GM23338 (cell line): ENCODE measurements around the gene MAGI1.

Experiments used
- EZH2 ChIP-seq: fragments of 200-600 bp; sonication (generic); IDR thresholded peaks from one replicate; pipeline ENCODE4 v1.8.0; 2017; ENCODE audit warnings: antibody characterized with exemption, mild to moderate bottlenecking, low read depth; ENCODE audit not compliant: unreplicated experiment
- JUNB ChIP-seq: IDR thresholded peaks from one replicate; pipeline ENCODE4 v1.6.1; 2016; ENCODE audit warnings: antibody characterized with exemption; ENCODE audit not compliant: unreplicated experiment
- POLR2AphosphoS5 ChIP-seq: IDR thresholded peaks from 2 replicates; pipeline ENCODE4 v1.6.1; 2016; ENCODE audit warnings: antibody characterized with exemption, low read depth
- ZNF114 ChIP-seq: fragments of 250-450 bp; sonication (Bioruptor Pico); IDR thresholded peaks from 2 replicates; pipeline ENCODE4 v1.5.0; 2020; ENCODE audit warnings: mild to moderate bottlenecking, moderate library complexity
- TF ChIP-seq, protein P1 (sequence below), 2 experiments: fragments of 200-600 bp in 1 of 2; sonication (generic) in 1 of 2; conservative IDR thresholded peaks; 2 replicates each; pipeline versions ENCODE4 v1.5.1 to v1.6.1; 2016 to 2017; ENCODE audit warnings: antibody characterized with exemption in 2 of 2, low read depth in 2 of 2, mild to moderate bottlenecking in 2 of 2, moderate library complexity in 1 of 2
- TF ChIP-seq, protein P2 (sequence below): fragments of 250-450 bp; sonication (Bioruptor Pico); IDR thresholded peaks from 2 replicates; pipeline ENCODE4 v1.5.0; 2020; ENCODE audit warnings: mild to moderate bottlenecking, moderate library complexity
- TF ChIP-seq, protein P3 (sequence below): IDR thresholded peaks from 2 replicates; pipeline ENCODE4 v1.6.1; 2016; ENCODE audit warnings: antibody characterized with exemption

DNA sequence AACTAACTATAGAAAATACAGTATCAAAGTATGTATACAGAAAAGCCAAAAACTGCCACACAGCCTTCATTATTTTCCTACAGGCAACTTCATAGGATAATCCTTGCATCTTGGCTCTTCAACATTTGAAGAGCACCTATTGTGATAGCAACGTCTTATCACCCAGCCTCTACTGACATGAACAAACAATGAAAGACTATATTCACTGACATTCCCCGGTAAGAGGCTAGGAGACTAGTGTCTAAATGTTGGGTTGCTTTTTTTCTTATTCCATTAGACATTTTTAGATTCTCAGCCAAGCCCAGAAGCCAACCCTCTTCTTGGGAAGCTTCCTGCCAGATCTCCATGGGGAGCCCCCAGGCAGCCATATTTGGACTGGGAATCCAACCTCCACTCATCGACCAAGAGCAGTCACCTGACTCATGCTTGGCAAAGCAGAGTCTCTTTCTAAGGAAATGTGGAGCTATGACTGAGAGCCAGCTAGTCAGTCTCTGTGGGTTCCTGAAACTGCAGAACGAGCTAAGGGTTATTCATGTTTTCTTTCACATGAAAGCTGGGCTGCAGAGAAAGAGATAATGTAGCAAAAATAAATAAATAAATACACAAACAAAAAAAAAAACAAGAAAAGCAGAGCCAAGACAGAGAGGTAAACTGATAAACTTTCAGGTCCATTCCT, 227.5 kb downstream of the MAGI1 start:
- TF ChIP-seq, protein P1, sequence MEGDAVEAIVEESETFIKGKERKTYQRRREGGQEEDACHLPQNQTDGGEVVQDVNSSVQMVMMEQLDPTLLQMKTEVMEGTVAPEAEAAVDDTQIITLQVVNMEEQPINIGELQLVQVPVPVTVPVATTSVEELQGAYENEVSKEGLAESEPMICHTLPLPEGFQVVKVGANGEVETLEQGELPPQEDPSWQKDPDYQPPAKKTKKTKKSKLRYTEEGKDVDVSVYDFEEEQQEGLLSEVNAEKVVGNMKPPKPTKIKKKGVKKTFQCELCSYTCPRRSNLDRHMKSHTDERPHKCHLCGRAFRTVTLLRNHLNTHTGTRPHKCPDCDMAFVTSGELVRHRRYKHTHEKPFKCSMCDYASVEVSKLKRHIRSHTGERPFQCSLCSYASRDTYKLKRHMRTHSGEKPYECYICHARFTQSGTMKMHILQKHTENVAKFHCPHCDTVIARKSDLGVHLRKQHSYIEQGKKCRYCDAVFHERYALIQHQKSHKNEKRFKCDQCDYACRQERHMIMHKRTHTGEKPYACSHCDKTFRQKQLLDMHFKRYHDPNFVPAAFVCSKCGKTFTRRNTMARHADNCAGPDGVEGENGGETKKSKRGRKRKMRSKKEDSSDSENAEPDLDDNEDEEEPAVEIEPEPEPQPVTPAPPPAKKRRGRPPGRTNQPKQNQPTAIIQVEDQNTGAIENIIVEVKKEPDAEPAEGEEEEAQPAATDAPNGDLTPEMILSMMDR (conservative IDR thresholded peaks at IDR 0.05; ENCODE audit: low read depth in 2 of 2), result no peak
- TF ChIP-seq EZH2 (no peak), POLR2AphosphoS5 (no peak), JUNB (no peak), ZNF114 (CRISPR knock-in tag) (no peak)
- TF ChIP-seq, protein P2, sequence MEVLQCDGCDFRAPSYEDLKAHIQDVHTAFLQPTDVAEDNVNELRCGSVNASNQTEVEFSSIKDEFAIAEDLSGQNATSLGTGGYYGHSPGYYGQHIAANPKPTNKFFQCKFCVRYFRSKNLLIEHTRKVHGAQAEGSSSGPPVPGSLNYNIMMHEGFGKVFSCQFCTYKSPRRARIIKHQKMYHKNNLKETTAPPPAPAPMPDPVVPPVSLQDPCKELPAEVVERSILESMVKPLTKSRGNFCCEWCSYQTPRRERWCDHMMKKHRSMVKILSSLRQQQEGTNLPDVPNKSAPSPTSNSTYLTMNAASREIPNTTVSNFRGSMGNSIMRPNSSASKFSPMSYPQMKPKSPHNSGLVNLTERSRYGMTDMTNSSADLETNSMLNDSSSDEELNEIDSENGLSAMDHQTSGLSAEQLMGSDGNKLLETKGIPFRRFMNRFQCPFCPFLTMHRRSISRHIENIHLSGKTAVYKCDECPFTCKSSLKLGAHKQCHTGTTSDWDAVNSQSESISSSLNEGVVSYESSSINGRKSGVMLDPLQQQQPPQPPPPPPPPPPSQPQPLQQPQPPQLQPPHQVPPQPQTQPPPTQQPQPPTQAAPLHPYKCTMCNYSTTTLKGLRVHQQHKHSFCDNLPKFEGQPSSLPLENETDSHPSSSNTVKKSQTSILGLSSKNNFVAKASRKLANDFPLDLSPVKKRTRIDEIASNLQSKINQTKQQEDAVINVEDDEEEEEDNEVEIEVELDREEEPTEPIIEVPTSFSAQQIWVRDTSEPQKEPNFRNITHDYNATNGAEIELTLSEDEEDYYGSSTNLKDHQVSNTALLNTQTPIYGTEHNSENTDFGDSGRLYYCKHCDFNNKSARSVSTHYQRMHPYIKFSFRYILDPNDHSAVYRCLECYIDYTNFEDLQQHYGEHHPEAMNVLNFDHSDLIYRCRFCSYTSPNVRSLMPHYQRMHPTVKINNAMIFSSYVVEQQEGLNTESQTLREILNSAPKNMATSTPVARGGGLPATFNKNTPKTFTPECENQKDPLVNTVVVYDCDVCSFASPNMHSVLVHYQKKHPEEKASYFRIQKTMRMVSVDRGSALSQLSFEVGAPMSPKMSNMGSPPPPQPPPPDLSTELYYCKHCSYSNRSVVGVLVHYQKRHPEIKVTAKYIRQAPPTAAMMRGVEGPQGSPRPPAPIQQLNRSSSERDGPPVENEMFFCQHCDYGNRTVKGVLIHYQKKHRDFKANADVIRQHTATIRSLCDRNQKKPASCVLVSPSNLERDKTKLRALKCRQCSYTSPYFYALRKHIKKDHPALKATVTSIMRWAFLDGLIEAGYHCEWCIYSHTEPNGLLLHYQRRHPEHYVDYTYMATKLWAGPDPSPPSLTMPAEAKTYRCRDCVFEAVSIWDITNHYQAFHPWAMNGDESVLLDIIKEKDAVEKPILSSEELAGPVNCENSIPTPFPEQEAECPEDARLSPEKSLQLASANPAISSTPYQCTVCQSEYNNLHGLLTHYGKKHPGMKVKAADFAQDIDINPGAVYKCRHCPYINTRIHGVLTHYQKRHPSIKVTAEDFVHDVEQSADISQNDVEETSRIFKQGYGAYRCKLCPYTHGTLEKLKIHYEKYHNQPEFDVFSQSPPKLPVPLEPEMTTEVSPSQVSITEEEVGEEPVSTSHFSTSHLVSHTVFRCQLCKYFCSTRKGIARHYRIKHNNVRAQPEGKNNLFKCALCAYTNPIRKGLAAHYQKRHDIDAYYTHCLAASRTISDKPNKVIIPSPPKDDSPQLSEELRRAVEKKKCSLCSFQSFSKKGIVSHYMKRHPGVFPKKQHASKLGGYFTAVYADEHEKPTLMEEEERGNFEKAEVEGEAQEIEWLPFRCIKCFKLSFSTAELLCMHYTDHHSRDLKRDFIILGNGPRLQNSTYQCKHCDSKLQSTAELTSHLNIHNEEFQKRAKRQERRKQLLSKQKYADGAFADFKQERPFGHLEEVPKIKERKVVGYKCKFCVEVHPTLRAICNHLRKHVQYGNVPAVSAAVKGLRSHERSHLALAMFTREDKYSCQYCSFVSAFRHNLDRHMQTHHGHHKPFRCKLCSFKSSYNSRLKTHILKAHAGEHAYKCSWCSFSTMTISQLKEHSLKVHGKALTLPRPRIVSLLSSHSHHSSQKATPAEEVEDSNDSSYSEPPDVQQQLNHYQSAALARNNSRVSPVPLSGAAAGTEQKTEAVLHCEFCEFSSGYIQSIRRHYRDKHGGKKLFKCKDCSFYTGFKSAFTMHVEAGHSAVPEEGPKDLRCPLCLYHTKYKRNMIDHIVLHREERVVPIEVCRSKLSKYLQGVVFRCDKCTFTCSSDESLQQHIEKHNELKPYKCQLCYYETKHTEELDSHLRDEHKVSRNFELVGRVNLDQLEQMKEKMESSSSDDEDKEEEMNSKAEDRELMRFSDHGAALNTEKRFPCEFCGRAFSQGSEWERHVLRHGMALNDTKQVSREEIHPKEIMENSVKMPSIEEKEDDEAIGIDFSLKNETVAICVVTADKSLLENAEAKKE (CRISPR knock-in tag), result no peak
- TF ChIP-seq, protein P3, sequence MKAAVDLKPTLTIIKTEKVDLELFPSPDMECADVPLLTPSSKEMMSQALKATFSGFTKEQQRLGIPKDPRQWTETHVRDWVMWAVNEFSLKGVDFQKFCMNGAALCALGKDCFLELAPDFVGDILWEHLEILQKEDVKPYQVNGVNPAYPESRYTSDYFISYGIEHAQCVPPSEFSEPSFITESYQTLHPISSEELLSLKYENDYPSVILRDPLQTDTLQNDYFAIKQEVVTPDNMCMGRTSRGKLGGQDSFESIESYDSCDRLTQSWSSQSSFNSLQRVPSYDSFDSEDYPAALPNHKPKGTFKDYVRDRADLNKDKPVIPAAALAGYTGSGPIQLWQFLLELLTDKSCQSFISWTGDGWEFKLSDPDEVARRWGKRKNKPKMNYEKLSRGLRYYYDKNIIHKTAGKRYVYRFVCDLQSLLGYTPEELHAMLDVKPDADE, result no peak
